ENCODE results near the gene BCL2. TPM values are rescaled to one million over a fixed set of nuclear protein-coding genes. Genes with fewer than 3 reads are reported as not detected.

Gene BCL2
- total RNA-seq, 1 donor from 2014 or later: 14.1 TPM

GRCh38 chr18:63199743-63200241 lies 119.8 kb downstream of the BCL2 start:
- H3K4me3 Mint-ChIP-seq: no peak overlapping the region
- H3K27me3 Mint-ChIP-seq (ENCODE audit: low read depth): no peaks in the 10 kb centered on the region
- DNase-seq (ENCODE audit: low read depth, low spot score): no peak
- TF ChIP-seq CTCF (conservative IDR thresholded peaks at IDR 0.05): no peak
- peaks cover 3% of the 10 kb centered on the region for H3K4me1 Mint-ChIP-seq
- H3K27ac Mint-ChIP-seq (ENCODE audit: unreplicated experiment): no peak overlapping the region
- H3K36me3 Mint-ChIP-seq (ENCODE audit: low read depth): no peaks in the 10 kb centered on the region
- H3K9me3 Mint-ChIP-seq: no peaks in the 10 kb centered on the region

- no peaks in the 10 kb centered on the region for H3K36me3 Mint-ChIP-seq (ENCODE audit: low read depth)
- peaks cover 3% of the 10 kb centered on the region for H3K4me1 Mint-ChIP-seq
- no peak for TF ChIP-seq CTCF (conservative IDR thresholded peaks at IDR 0.05)
Observed at GRCh38 chr18:63198868-63199742, 120.5 kb downstream of the BCL2 start.

GRCh38 chr18:63198098-63198760 lies 121.3 kb downstream of the BCL2 start:
- H3K4me3 Mint-ChIP-seq: no peak overlapping the region
- H3K27ac Mint-ChIP-seq (ENCODE audit: unreplicated experiment): no peak overlapping the region
- H3K4me1 Mint-ChIP-seq: peaks cover 3% of the 10 kb centered on the region
- no peak for DNase-seq (ENCODE audit: low read depth, low spot score)
- no peak for TF ChIP-seq CTCF (conservative IDR thresholded peaks at IDR 0.05)
- H3K36me3 Mint-ChIP-seq (ENCODE audit: low read depth): no peaks in the 10 kb centered on the region
- H3K27me3 Mint-ChIP-seq (ENCODE audit: low read depth): no peaks in the 10 kb centered on the region
- no peaks in the 10 kb centered on the region for H3K9me3 Mint-ChIP-seq

More at GRCh38 chr18:63198868-63199742, 120.5 kb downstream of the BCL2 start:
- Mint-ChIP-seq H3K4me3 (no peak overlapping the region), H3K9me3 (no peaks in the 10 kb centered on the region), H3K27me3 (ENCODE audit: low read depth) (no peaks in the 10 kb centered on the region), H3K27ac (ENCODE audit: unreplicated experiment) (no peak overlapping the region)
- no peak for DNase-seq (ENCODE audit: low read depth, low spot score)

DNA sequence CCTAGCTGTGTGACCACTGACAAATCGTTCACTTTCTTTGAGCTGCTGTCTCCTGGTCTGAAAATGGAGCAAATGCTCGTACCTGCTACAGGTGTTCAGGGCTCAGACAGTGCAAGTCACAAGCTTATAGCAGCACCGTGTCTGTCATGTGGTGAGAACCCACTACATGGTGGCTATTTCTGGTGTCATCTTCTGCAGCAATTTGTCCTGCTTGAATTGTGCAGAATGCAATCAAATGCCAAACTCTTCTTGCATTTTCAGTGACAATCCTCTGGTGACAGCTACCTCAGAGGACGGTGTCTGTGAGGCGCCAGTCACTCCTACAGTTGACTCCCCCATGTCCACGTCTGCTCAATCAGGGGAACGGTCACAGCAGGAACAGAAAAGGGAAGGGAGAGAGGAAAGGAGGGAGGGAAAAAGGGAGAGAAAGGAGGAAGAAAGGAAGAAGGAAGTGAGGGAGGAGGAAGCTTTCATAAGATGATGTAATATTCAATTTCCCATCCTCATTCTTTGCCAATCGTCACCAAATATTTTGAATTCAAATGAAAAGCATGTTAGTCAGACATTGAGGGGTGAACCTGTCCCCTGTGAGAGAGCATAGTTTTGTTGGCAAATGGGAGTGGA lies 122.2 kb downstream of the BCL2 start:
- DNase-seq (ENCODE audit: low read depth, low spot score): no peak
- Mint-ChIP-seq H3K27ac (ENCODE audit: unreplicated experiment) (no peak overlapping the region), H3K9me3 (no peaks in the 10 kb centered on the region), H3K4me3 (no peak overlapping the region), H3K4me1 (peaks cover 3% of the 10 kb centered on the region), H3K27me3 (ENCODE audit: low read depth) (no peaks in the 10 kb centered on the region), H3K36me3 (ENCODE audit: low read depth) (no peaks in the 10 kb centered on the region)
- TF ChIP-seq CTCF (conservative IDR thresholded peaks at IDR 0.05): no peak

GRCh38 chr18:63195326-63196159 lies 124.0 kb downstream of the BCL2 start:
- Mint-ChIP-seq H3K27me3 (ENCODE audit: low read depth) (no peaks in the 10 kb centered on the region), H3K36me3 (ENCODE audit: low read depth) (no peaks in the 10 kb centered on the region), H3K4me3 (no peak overlapping the region), H3K27ac (ENCODE audit: unreplicated experiment) (peak overlapping the region; percentile 9), H3K4me1 (peaks cover 3% of the 10 kb centered on the region), H3K9me3 (no peaks in the 10 kb centered on the region)
- TF ChIP-seq CTCF (conservative IDR thresholded peaks at IDR 0.05): no peak
- no peak for DNase-seq (ENCODE audit: low read depth, low spot score)
